ENCODE results near the gene DLEC1. TPM values are rescaled to one million over a fixed set of nuclear protein-coding genes. Genes with fewer than 3 reads are reported as not detected.

Gene DLEC1, protein sequence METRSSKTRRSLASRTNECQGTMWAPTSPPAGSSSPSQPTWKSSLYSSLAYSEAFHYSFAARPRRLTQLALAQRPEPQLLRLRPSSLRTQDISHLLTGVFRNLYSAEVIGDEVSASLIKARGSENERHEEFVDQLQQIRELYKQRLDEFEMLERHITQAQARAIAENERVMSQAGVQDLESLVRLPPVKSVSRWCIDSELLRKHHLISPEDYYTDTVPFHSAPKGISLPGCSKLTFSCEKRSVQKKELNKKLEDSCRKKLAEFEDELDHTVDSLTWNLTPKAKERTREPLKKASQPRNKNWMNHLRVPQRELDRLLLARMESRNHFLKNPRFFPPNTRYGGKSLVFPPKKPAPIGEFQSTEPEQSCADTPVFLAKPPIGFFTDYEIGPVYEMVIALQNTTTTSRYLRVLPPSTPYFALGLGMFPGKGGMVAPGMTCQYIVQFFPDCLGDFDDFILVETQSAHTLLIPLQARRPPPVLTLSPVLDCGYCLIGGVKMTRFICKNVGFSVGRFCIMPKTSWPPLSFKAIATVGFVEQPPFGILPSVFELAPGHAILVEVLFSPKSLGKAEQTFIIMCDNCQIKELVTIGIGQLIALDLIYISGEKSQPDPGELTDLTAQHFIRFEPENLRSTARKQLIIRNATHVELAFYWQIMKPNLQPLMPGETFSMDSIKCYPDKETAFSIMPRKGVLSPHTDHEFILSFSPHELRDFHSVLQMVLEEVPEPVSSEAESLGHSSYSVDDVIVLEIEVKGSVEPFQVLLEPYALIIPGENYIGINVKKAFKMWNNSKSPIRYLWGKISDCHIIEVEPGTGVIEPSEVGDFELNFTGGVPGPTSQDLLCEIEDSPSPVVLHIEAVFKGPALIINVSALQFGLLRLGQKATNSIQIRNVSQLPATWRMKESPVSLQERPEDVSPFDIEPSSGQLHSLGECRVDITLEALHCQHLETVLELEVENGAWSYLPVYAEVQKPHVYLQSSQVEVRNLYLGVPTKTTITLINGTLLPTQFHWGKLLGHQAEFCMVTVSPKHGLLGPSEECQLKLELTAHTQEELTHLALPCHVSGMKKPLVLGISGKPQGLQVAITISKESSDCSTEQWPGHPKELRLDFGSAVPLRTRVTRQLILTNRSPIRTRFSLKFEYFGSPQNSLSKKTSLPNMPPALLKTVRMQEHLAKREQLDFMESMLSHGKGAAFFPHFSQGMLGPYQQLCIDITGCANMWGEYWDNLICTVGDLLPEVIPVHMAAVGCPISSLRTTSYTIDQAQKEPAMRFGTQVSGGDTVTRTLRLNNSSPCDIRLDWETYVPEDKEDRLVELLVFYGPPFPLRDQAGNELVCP (N-terminal part only)
- total RNA-seq, result under 0.01 TPM in 1 of 2 replicates, not detected in the other

GRCh38 chr3:38039101-38039898 is at the start of gene DLEC1:
DLEC1 (plus strand) TSS chr3:38039208; CDS start chr3:38039226, 18 bp downstream.

DNA sequence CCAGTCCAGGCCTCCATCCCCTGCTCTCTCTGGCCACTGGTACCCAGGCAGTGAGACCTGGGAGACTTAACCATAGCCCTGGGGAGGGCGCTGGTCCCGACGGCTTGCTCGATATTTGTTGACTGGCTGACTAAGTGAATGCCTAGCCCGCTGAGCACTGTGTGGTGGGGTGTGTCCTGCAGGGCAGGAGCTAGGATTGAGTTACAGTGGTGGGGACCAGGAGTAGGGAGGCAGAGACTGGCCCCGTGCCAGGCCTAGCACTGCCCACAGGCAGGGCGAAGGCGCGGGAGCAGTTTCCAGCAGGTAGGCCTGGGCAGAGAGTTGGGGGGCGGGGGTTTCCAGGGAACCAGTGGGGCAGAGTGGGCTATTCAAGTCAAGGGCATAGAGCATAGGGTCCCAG is 48.5 kb upstream of the DLEC1 start, which contains the start of gene VILL:
Gene VILL, plus strand, starts transcription at position 260 of the 400 bp plus-strand sequence. CDS start 2,887 bp downstream, outside the sequence.

DNA sequence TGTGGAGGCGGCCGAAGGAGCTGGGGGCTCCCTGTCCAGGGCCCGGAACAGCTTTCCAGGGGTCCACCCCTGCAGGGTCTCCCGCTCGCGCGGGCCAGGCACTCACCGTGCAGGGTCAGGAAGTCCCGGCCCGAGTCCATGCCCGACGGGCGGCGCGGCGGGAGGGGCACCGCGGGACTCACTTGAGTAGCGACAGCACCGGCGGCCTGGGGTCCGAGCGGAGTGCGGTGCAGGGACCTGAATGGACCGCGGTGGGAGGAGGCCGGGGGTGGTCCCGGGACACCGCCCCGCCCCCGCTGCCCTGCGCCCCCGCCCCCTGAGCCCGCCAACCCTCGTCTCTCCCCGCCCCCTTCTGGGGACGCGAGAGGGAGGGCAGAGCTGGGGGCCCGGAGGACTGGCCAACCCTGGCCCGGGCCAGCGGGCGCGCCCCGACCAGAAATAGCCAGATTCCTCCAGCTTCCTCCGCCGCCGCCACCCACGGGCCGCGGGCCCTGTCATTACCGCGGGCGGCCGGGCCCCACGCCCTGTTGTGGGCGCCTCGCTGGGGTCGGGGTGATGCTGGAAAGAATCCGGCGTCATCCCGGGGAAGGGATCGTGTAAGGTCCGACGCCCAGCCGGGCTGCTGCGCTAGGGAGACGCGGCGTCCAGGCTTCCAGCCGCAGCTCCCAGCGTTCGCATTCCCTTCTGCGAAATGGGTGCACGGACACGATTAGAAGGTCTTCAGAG is 9.4 kb upstream of the DLEC1 start, which contains the start of gene PLCD1:
Gene PLCD1, minus strand, starts transcription at position 243 of the 726 bp plus-strand sequence. Its CDS starts 103 bp downstream, at position 140.

DNA sequence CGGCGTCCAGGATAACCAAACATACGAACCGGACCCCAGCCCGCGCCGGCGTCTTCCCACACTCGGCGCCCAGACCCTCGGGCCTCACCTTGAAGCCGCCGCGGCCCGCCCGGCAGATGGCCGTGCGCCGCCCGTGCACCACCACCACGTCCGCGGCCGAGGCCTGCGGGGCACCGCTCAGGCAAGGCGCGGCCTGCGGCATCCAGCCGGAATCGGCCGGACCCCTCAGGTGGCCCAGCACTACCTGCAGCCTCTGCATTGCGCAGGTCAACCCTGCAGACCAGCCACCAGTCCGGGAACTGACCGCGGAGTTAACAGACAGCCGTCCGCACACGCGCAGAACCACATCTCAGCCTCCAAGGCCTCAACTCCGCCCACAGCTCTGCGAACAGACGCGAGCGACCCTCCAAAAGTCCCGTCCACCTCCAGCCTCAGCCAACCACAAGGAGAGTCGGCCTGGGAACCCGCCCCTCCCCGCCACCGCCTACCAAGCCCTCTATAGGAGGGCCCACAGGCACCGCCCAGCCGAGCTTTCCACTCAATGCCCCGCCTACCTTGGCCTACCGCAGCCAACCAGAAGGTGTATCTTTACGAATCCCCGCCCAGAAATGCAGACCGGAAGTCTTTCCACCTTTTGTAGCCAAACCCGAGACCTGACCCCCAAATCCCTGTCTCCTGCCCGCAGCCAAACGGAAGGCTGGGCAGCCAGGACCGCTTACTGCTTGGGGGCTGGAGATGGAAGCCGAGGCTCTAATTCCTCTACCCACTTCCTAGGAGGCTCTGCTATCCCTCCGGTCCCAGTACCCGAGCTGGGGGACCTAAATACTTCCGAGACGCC is 98.0 kb downstream of the DLEC1 start, which contains the start of gene ACAA1:
Gene ACAA1, minus strand, starts transcription at position 351 of the 838 bp plus-strand sequence. Its CDS starts 92 bp downstream, at position 259.

GRCh38 chr3:38138349-38139190 is 99.6 kb downstream of the DLEC1 start, which contains the start of gene MYD88:
MYD88 (plus strand) TSS chr3:38138661; CDS start chr3:38138701, 40 bp downstream.

GRCh38 chr3:38164952-38165721 is 126.1 kb downstream of the DLEC1 start, which contains the start of gene OXSR1:
OXSR1 (plus strand) TSS chr3:38165537; CDS start chr3:38165877, 340 bp downstream.

Other genes with a start within 250 kb of the DLEC1 start
- 22.4 and 29.7 TPM in 2 replicates for gene CTDSPL, start 177.3 kb upstream of the DLEC1 start, total RNA-seq
- 6.1 and 6.7 TPM in 2 replicates for gene VILL, start 48.4 kb upstream of the DLEC1 start, total RNA-seq
- gene PLCD1, start 9.6 kb upstream of the DLEC1 start, total RNA-seq, result 9.6 and 18.1 TPM in 2 replicates
- gene ACAA1, start 97.9 kb downstream of the DLEC1 start, total RNA-seq, result 41.1 and 45.3 TPM in 2 replicates
- gene MYD88, start 99.5 kb downstream of the DLEC1 start, total RNA-seq, result 12.1 and 12.8 TPM in 2 replicates
- 31.0 and 40.4 TPM in 2 replicates for gene OXSR1, start 126.3 kb downstream of the DLEC1 start, total RNA-seq
- 0.09 and 0.38 TPM in 2 replicates for gene SLC22A13, start 226.6 kb downstream of the DLEC1 start, total RNA-seq
- gene SLC22A14, start 243.1 kb downstream of the DLEC1 start, total RNA-seq, result 0.09 TPM in 2 replicates